MG63 (cell line): Measurements from ENCODE around the gene CDC40. TPM values are rescaled to one million over a fixed set of nuclear protein-coding genes. Genes with fewer than 3 reads are reported as not detected.

Experiments
- DNase-seq: peaks from one replicate; pipeline ENCODE4 v3.0.0-alpha.2; 2020
- H3K27me3 ChIP-seq: fragments of 250-450 bp; sonication (Bioruptor Pico); 2 replicates; pipeline ENCODE4 v1.5.1; 2020; ENCODE audit warnings: mild to moderate bottlenecking, moderate library complexity
- H3K36me3 ChIP-seq: fragments of 250-450 bp; sonication (Bioruptor Pico); 2 replicates; pipeline ENCODE4 v1.5.1; 2020; ENCODE audit warnings: mild to moderate bottlenecking, moderate library complexity
- H3K4me3 ChIP-seq: fragments of 250-450 bp; sonication (Bioruptor Pico); 2 replicates; pipeline ENCODE4 v1.5.1; 2020; ENCODE audit warnings: mild to moderate bottlenecking, moderate library complexity
- H3K9me3 ChIP-seq: fragments of 250-450 bp; sonication (Bioruptor Pico); 2 replicates; pipeline ENCODE4 v1.5.1; 2020; ENCODE audit warnings: mild to moderate bottlenecking, moderate library complexity
- total RNA-seq: library from RNA; depleted of rRNA; stranded (reverse); fragments of >200 nt; shearing (Covaris generic); gene quantifications from 2 replicates; pipeline ENCODE4 v1.2.3, GENCODE V29; 2014; ENCODE audit warnings: low replicate concordance; rRNA removed

CDC40 gene
- total RNA-seq = 12.0 and 15.7 TPM in 2 replicates

DNA sequence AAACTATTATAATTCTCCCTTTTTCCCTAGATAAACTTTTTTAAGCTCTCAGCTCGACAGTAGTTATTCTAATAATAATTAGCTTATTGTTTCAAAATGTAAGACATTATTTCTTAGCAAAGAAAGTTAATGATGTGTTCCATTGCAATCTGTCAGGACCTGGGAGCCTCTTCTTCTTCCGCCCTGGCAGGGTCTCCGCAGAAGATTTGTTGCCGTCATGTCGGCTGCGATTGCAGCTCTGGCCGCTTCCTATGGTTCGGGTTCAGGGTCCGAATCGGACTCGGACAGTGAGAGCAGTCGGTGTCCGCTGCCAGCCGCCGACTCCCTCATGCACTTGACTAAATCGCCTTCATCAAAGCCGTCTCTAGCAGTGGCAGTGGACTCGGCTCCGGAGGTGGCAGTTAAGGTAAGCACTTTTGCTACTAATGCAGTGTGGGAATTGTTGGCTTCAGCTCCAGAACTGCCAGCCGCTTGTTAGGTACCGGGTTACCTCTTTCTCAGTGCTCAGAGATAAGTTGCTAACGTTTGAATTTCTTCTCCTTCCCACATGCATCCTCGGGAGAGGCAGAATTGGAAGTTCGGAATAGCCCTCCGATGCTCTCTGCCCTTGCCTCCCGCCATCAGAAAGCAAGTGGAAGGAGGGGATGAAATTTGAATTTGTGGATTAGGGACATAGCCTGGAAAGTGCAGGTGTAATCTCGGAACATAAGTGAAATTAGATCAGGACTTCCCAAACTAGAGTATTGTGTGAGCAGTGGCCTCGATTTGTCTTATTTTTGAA, at the start of gene CDC40:
Gene CDC40 (plus strand): TSS at position 200 of the 781 bp plus-strand sequence. CDS start 18 bp downstream, at position 218.
- peaks cover 3% of the 10 kb centered on the region; the same call in 1 of the 2 replicates for H3K36me3 ChIP-seq
- no peaks in the 10 kb centered on the region for H3K9me3 ChIP-seq
- H3K27me3 ChIP-seq = no peaks in the 10 kb centered on the region
- DNase-seq = peak; percentile 64
- H3K4me3 ChIP-seq = peak within 1 kb of the TSS; percentile 86

DNA sequence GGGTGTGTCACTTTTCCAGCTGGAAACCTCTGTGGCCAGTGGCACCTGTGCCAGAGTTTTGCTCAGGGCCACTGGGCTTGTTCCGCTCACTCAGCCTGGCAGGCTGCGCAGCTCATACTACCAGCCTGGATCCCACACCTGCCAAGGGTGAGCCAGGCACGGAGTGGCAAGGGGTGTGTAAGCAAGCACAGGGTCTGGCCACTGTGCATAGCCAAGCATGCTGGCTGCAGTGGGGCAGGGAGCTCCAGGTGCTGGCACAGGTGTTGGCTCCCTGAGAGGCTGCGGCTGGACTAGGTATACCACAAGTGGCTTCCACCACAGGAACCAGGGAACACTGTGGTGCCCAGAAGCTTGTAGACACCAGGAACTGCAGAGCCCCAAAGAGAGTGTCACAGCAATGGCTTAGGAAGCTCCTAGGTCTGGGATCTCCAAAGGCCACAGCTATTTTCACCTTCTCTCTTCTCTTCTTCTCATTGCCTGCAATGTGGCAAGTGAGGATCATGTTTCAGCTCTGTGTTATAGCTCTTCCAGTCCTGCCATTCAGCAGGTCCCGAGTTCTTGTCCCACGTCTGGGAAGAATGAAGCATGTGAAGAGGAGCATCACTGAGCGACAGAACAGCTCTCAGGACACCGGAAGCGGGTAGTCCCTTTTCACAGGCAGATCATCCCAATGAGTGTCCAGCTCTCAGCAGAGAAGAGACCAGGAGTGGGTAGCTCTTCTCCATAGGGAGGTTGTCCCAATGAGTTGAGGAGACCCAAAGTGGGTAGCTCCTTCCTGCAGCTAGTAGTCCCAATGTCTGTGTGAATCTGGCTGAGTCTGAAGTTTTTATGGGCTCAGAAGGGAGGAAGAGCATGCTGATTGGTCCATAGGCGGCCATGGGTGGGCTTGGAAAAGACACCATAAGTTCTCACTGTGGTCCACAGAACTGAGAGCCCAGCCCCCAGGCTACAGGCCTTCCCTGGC, 42.0 kb upstream of the CDC40 start:
- DNase-seq = no peak
- H3K27me3 ChIP-seq = no peaks in the 10 kb centered on the region
- H3K36me3 ChIP-seq = no peaks in the 10 kb centered on the region
- H3K9me3 ChIP-seq = no peaks in the 10 kb centered on the region; the same call in 1 of the 2 replicates
- H3K4me3 ChIP-seq = no peak overlapping the region

GRCh38 chr6:110139052-110139451, 41.2 kb upstream of the CDC40 start:
- no peaks in the 10 kb centered on the region; the same call in 1 of the 2 replicates for H3K9me3 ChIP-seq
- no peaks in the 10 kb centered on the region for H3K36me3 ChIP-seq
- no peak for DNase-seq
- H3K4me3 ChIP-seq = no peak overlapping the region
- no peaks in the 10 kb centered on the region for H3K27me3 ChIP-seq

GRCh38 chr6:110140650-110141049, 39.6 kb upstream of the CDC40 start:
- H3K4me3 ChIP-seq = no peak overlapping the region
- H3K27me3 ChIP-seq = no peaks in the 10 kb centered on the region
- no peak for DNase-seq
- no peaks in the 10 kb centered on the region for H3K36me3 ChIP-seq
- no peaks in the 10 kb centered on the region; the same call in 1 of the 2 replicates for H3K9me3 ChIP-seq

DNA sequence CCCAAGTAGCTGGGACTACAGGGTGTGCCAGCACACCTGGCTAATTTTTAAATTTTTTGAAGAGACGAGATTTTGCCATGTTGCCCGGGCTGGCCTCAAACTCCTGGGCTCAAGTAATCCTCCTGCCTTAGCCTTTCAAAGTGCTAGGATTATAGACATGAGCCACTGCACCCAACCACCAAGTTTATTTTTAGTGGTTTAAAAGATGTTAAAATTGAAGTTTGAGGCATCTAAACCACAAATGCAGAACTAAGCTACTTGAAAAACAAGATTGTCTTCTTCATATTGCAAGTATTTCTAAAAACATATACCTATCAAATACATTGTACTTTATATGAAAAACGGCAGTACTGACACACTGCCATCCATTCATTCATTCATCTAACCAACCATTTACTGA, 32.4 kb upstream of the CDC40 start:
- Histone ChIP-seq H3K4me3 (no peak overlapping the region), H3K9me3 (no peaks in the 10 kb centered on the region), H3K36me3 (no peaks in the 10 kb centered on the region)

GRCh38 chr6:110158479-110158878, 21.7 kb upstream of the CDC40 start:
- DNase-seq = no peak
- Histone ChIP-seq H3K9me3 (no peaks in the 10 kb centered on the region; the same call in 1 of the 2 replicates), H3K36me3 (no peaks in the 10 kb centered on the region), H3K27me3 (no peaks in the 10 kb centered on the region), H3K4me3 (no peak overlapping the region)

More for the DNA sequence above, 32.4 kb upstream of the CDC40 start:
- DNase-seq = no peak
- H3K27me3 ChIP-seq = no peaks in the 10 kb centered on the region

DNA sequence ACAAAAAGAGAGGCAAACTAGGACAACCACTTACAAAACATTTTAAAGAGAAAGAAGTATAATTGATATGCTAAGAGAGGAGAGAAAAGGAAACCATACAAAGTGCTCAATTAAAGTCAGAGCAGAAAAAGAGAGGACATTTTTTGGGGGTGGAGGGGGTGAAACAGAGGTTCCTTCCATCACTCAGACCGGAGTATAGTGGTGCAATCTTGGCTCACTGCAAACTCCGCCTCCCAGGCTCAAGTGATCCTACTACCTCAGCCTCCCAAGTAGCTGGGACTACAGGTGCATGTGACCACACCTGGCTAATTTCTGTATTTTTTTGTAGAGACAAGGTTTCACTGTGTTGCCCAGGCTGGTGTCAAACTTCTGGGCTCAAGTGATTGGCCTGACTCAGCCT, 10.1 kb upstream of the CDC40 start:
- no peak for DNase-seq
- H3K4me3 ChIP-seq = no peak overlapping the region
- H3K27me3 ChIP-seq = no peaks in the 10 kb centered on the region
- no peaks in the 10 kb centered on the region for H3K36me3 ChIP-seq
- no peaks in the 10 kb centered on the region for H3K9me3 ChIP-seq

GRCh38 chr6:110173506-110174132, 6.6 kb upstream of the CDC40 start:
- Histone ChIP-seq H3K36me3 (no peaks in the 10 kb centered on the region), H3K9me3 (no peaks in the 10 kb centered on the region), H3K4me3 (no peak overlapping the region), H3K27me3 (no peaks in the 10 kb centered on the region)
- DNase-seq = no peak

DNA sequence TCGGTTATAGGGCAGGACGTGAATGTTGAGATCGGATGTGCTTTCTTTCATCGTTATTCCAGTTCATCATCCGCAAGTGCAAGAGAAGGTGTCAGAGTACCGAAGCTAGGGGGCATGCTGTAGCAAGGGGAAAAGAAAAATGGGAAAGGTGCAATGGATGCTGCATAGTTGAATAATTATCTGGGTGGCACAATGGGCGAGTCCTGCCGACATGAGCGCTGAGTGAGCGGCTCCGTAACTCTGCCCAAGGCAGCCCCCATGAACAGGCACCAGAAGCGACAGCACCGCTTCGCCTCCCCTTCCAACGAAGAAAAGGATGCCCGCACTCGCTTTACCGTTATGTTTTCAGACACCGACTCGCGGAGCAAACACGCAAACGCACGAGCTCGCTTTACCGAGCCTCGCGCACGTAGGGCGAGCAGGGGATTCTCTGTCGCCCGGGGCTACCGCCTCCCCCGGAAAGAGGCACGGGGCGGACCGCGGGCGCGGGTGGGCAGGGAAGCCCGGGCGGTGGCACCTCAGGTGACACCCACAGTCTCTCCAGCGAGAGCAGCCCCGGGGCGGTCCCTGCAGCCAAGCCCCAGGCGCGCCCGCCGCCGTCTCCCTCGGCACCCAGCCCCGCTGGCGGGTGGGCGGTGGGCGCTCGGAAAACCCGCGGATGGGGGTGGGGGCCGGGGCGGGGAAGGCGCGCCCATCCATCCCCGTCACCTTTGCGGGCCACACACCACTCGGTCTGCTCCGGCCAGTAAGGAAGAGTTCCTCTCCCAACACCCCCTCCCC, 1.4 kb upstream of the CDC40 start:
- Histone ChIP-seq H3K27me3 (no peaks in the 10 kb centered on the region), H3K4me3 (peak overlapping the region; percentile 86), H3K36me3 (peaks cover 3% of the 10 kb centered on the region; the same call in 1 of the 2 replicates), H3K9me3 (no peaks in the 10 kb centered on the region)
- peak; percentile 27 for DNase-seq

DNA sequence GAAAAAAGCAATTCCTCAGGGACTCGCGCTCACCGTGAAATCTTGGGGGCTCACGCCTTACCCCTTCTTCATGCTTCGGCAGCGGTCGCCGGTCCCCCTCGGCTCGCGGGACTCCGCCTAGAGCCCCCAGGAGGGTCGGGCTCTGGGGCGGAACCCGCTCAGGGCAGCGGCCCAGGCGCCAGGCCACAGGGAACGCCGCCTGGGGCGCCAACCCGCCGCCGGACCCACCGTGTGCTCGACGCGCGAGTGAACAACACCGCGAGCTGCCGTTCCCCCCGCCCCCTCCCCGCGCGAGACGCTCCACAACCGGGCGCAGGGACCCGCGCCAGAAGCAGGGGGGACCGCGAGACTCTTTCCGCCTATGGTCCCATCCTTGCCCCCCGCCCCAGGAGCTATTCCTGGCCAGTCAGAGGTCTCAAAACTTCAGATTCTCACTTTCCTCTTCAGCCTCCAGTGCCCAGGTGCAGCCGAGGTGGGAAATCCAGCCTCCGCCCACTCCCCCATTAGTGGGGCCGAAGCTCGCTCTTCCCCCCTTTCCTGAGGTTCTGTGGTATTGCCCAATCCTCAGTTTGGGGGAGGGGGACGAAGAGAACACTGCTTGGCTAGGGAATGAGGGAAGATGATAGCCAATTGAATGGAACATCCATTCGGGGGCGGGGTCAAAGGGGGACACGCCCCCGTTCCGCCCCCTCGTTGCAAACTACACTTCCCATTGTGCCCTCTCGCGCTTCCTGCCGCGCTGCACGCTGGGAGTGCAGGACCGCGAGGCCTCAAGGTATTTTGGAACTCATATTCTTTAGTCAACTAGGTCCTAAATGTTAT, 610 bp upstream of the CDC40 start, which contains the start of gene WASF1:
Gene WASF1 (minus strand): TSS at position 265 of the 822 bp plus-strand sequence. CDS start 52,069 bp downstream, outside the sequence.
- DNase-seq = peak; percentile 94
- H3K4me3 ChIP-seq = peak within 1 kb of the TSS; percentile 86
- no peaks in the 10 kb centered on the region for H3K9me3 ChIP-seq
- no peaks in the 10 kb centered on the region for H3K27me3 ChIP-seq
- H3K36me3 ChIP-seq = peaks cover 3% of the 10 kb centered on the region; the same call in 1 of the 2 replicates

DNA sequence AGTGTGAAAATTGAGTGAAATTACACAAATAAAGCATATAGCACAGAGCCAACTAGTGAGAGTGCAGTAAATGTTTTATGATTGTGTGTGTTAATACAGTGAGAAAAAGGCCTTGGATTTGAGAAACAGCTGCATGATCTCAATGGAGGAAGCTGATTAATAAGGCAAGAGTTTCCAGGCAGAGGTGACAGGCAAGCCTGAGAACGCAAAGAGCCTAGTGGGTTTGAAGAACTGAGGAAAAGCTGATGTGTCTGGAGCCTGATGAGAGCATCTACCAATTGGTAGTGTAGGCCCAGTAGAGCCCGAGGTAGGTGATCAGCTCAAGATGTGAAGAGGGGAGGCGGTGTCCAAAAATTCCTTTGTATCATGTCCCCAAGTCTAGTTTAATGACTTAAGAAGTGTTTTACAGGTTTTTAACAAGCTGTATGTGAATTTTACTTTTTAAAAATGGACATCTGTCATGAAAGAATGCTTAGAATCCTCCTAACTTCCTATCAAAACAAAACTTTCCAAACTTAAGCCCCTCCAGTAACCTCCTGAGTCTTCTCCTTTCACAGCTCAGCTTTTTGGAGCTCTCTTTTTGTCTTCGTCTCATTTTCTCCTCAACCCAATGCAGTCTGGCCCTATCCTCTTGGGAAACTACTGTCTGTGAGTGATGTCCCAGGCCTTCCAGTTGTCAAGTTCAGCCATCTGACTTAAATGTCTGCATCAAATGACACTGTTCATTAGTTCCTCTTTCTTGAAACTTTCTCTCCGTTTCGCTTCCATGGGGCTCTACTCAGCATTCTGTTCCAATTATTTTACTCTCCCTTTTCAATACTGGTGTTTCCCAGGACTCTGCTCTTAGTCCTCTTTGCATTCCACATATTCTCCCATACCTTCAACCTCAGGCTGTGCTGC, 1.2 kb downstream of the CDC40 start:
- DNase-seq = no peak
- Histone ChIP-seq H3K4me3 (peak overlapping the region; percentile 86), H3K9me3 (no peaks in the 10 kb centered on the region), H3K36me3 (peaks cover 3% of the 10 kb centered on the region; the same call in 1 of the 2 replicates), H3K27me3 (no peaks in the 10 kb centered on the region)

GRCh38 chr6:110183292-110183885, 3.2 kb downstream of the CDC40 start:
- Histone ChIP-seq H3K36me3 (peaks cover 3% of the 10 kb centered on the region; the same call in 1 of the 2 replicates), H3K4me3 (no peak overlapping the region), H3K9me3 (no peaks in the 10 kb centered on the region), H3K27me3 (no peaks in the 10 kb centered on the region)
- DNase-seq = no peak

DNA sequence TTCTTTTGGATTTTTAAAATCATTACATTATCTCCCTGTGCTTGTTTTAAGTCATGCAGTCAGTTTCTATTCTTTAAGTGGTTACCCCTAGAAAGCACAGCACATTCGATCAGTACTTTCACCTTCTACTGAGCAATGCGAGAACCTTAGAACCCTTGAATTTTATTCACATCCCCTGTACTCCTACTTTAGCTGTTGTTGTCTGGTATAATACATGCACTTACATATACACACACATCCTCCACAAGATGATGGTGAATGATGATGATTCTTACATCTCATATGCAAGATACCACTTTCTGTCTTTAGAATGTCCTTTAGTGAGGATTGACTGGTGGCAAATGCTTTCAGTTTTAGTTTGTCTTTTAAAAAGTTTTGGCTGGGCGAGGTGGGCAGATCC, 5.7 kb downstream of the CDC40 start:
- DNase-seq = no peak
- Histone ChIP-seq H3K9me3 (no peaks in the 10 kb centered on the region), H3K36me3 (peaks cover 3% of the 10 kb centered on the region; the same call in 1 of the 2 replicates), H3K4me3 (no peak overlapping the region), H3K27me3 (no peaks in the 10 kb centered on the region)

DNA sequence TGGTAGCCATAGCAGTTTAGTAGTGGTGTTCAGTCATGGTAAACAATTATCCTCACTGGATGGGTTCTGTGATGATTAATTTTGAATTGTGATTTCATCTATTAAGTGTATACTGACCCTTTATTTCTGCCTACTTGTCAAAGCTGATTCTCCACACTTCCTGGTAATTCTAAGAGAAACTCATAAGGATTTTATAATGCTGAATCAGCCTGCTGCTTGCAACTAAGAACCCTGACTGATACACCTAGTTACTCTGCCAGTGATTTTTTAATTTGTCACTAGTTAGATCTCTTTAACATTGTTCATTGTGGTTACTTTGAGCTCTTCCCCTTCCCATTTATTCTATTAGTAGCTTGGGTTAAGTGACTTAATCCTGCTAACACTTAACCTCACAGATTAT, 8.6 kb downstream of the CDC40 start:
- no peak for DNase-seq
- Histone ChIP-seq H3K9me3 (no peaks in the 10 kb centered on the region), H3K36me3 (peaks cover 3% of the 10 kb centered on the region), H3K27me3 (no peaks in the 10 kb centered on the region), H3K4me3 (no peak overlapping the region)
